PC-3 (cell line): ENCODE data around the gene PNMA8B. TPM values are rescaled to one million over a fixed set of nuclear protein-coding genes. Genes with fewer than 3 reads are reported as not detected.

ENCODE experiments used
- ATAC-seq: fragments of 200-7000 bp; cut with Tn5 transposase; 2 replicates; pipeline ENCODE4 v1.9.1; 2020; ENCODE audit warnings: mild to moderate bottlenecking, moderate library complexity
- BruUV-seq: library from RNA; stranded (reverse); fragments of 400-500 nt; replicated peaks from 2 replicates; lab custom pipeline; 2021; lab: Mats Ljungman, UMichigan
- CTCF ChIA-PET: fragments of 300-600 bp; sonication (Branson Sonifier 250); formaldehyde crosslinking; loops from one replicate; lab custom pipeline; 2022; ENCODE audit warnings: antibody characterized with exemption; lab: Charles Lee
- POLR2A ChIA-PET: fragments of 300-600 bp; sonication (Branson Sonifier 250); formaldehyde crosslinking; loops from one replicate; lab custom pipeline; 2022; ENCODE audit warnings: antibody characterized with exemption; ENCODE audit not compliant: unreplicated experiment; lab: Charles Lee
- DNase-seq: peaks from one replicate; pipeline ENCODE4 v3.0.0-alpha.2; 2015
- H2AFZ ChIP-seq: fragments of 300-600 bp; sonication (generic); 2 replicates; pipeline ENCODE4 v1.6.0; 2016; ENCODE audit warnings: antibody characterized with exemption, low read length
- H3F3A ChIP-seq: fragments of 300-600 bp; sonication (generic); one replicate; pipeline ENCODE4 v1.6.0; 2017; ENCODE audit warnings: antibody characterized with exemption, low read length, control low read depth, mild to moderate bottlenecking; ENCODE audit not compliant: unreplicated experiment
- H3K27ac ChIP-seq: fragments of 300-600 bp; sonication (generic); 2 replicates; pipeline ENCODE4 v1.5.1; 2016; ENCODE audit warnings: mild to moderate bottlenecking, low read length
- H3K27me3 ChIP-seq: fragments of 300-600 bp; sonication (generic); 2 replicates; pipeline ENCODE4 v1.6.1; 2016; ENCODE audit warnings: low read length, mixed read lengths
- H3K36me3 ChIP-seq: fragments of 300-600 bp; sonication (generic); 2 replicates; pipeline ENCODE4 v1.6.1; 2016; ENCODE audit warnings: low read depth, mixed run types, low read length, mixed read lengths
- H3K4me1 ChIP-seq: fragments of 300-600 bp; sonication (generic); 2 replicates; pipeline ENCODE4 v1.5.1; 2016; ENCODE audit warnings: low read length; ENCODE audit not compliant: insufficient read depth
- H3K4me2 ChIP-seq: fragments of 300-600 bp; sonication (generic); 2 replicates; pipeline ENCODE4 v1.6.0; 2016; ENCODE audit warnings: low read length
- H3K4me3 ChIP-seq: fragments of 300-600 bp; sonication (generic); 2 replicates; pipeline ENCODE4 v1.5.1; 2016; ENCODE audit warnings: mild to moderate bottlenecking, low read length, mixed read lengths
- H3K79me2 ChIP-seq: fragments of 300-600 bp; sonication (generic); 2 replicates; pipeline ENCODE4 v1.6.1; 2017; ENCODE audit warnings: low read length, mixed read lengths
- H3K9ac ChIP-seq: fragments of 300-600 bp; sonication (generic); 2 replicates; pipeline ENCODE4 v1.6.0; 2016; ENCODE audit warnings: mild to moderate bottlenecking, low read length
- H3K9me2 ChIP-seq: fragments of 300-600 bp; sonication (generic); replicated peaks from 2 replicates; pipeline ENCODE4 v1.6.1; 2016; ENCODE audit warnings: mixed run types, low read length, mixed read lengths
- H3K9me3 ChIP-seq: fragments of 300-600 bp; sonication (generic); 2 replicates; pipeline ENCODE4 v1.6.1; 2016; ENCODE audit warnings: low read length, mixed read lengths
- H4K20me1 ChIP-seq: fragments of 300-600 bp; sonication (generic); 2 replicates; pipeline ENCODE4 v1.6.1; 2016; ENCODE audit warnings: low read length, mixed read lengths
- EZH2 ChIP-seq: fragments of 300-600 bp; sonication (generic); IDR thresholded peaks from one replicate; pipeline ENCODE4 v1.6.1; 2017; ENCODE audit warnings: antibody characterized with exemption, mild to moderate bottlenecking, low read length; ENCODE audit not compliant: unreplicated experiment
- EZH2phosphoT487 ChIP-seq: fragments of 300-600 bp; sonication (generic); IDR thresholded peaks from 2 replicates; pipeline ENCODE4 v1.6.1; 2018; ENCODE audit warnings: mild to moderate bottlenecking, antibody characterized with exemption, low read length, borderline replicate concordance
- intact Hi-C: fragments of 100-400 bp; cut with micrococcal nuclease; formaldehyde crosslinking; loops from 2 replicates; pipeline ENCODE4 v1.9.0; 2023
- total RNA-seq: library from RNA; depleted of rRNA; stranded (reverse); fragments of >200 nt; gene quantifications from 2 replicates; pipeline ENCODE4 v1.2.3, GENCODE V29; 2014
- TF ChIP-seq, protein P1 (sequence below): fragments of 300-600 bp; sonication (generic); conservative IDR thresholded peaks from 2 replicates; pipeline ENCODE4 v1.5.1; 2017; ENCODE audit warnings: antibody characterized with exemption, low read depth, mild to moderate bottlenecking, low read length

Gene PNMA8B
- total RNA-seq, 1 experiment from 2014 or later: not detected

DNA sequence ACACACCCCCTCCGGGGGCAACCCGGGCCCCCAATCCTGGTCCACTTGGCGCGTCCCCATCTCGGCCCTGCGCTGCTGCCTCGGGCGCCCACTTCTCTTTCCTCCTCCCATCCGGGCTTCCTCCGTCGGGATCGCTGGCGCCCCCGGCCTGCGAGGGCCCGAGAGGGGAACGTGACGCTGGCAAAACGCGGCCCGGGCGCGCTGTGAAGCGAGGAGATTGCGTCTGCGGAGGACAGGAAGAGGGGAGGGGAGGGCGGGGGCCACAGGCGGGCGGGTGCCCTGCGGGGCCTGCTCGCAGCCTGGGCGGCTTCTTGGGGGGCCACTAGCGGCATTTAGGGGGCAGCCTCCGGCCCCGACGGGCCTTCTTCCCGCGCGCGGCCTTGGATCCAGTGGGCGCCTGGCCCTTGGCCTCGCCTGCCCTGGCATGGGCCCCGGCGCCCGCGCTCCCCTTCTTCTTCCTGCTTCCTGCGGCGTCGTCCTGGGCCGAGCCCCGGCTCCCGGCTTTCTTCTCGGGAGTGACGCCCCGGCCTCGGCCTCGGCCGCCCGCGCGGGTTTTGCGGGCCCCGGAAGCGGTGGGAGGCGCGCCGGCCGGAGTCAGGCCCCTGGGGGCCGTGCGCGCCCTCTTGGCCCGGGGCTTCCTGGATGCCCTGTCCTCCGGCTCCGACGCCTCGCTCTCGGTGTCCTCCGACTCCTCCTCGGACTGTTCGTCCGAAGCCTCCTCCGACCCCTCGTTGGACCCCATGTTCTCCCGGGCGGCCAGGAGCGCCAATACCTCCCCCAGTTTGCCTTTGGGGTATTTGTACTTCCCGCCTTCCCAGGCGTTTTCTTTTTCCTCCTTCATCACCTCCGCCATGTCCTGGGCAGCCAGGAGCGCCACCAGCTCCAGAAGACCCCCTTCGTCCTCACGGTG lies 2.2 kb downstream of the PNMA8B start:
- no peaks in the 10 kb centered on the region for H3K4me1 ChIP-seq
- H3K27ac ChIP-seq: no peak overlapping the region
- BruUV-seq: no TSS peak
- no peak overlapping the region for H3K9ac ChIP-seq
- ATAC-seq: no peak
- no peaks in the 10 kb centered on the region for H3K79me2 ChIP-seq
- no peaks in the 10 kb centered on the region for H3K9me3 ChIP-seq
- H3F3A ChIP-seq: no peaks in the 10 kb centered on the region
- intact Hi-C loops: no loop called here
- POLR2A ChIA-PET: no interaction called here
- no peaks in the 10 kb centered on the region for H3K36me3 ChIP-seq
- no peak overlapping the region for H2AFZ ChIP-seq
- no peaks in the 10 kb centered on the region for H4K20me1 ChIP-seq
- H3K4me3 ChIP-seq: no peak overlapping the region
- CTCF ChIA-PET: no interaction called here
- H3K27me3 ChIP-seq: no peaks in the 10 kb centered on the region
- no peaks in the 10 kb centered on the region for H3K9me2 ChIP-seq
- no peak for DNase-seq
- TF ChIP-seq EZH2phosphoT487 (no peak), EZH2 (no peak)
- TF ChIP-seq, protein P1, sequence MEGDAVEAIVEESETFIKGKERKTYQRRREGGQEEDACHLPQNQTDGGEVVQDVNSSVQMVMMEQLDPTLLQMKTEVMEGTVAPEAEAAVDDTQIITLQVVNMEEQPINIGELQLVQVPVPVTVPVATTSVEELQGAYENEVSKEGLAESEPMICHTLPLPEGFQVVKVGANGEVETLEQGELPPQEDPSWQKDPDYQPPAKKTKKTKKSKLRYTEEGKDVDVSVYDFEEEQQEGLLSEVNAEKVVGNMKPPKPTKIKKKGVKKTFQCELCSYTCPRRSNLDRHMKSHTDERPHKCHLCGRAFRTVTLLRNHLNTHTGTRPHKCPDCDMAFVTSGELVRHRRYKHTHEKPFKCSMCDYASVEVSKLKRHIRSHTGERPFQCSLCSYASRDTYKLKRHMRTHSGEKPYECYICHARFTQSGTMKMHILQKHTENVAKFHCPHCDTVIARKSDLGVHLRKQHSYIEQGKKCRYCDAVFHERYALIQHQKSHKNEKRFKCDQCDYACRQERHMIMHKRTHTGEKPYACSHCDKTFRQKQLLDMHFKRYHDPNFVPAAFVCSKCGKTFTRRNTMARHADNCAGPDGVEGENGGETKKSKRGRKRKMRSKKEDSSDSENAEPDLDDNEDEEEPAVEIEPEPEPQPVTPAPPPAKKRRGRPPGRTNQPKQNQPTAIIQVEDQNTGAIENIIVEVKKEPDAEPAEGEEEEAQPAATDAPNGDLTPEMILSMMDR: no peak
- H3K4me2 ChIP-seq: no peak overlapping the region

DNA sequence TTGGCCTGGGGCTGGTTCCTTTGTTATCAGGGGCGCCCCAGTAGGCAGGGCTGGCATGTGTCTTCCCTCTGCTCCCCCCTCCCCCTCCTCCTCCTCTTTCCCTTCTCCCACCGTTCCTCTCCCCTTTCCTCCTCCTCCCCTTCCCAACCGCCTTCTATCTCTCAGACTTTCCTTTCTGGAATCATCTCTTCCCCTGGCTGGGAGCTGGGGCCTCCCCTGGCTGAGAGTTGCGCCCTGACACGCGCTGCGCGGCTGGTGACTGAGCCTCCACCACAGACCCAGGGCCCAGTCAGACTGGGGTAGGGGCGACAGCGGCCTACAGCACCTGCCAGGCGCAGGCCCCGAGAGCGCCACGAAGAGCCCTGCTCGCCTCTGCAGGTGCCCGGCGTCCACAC lies 2.8 kb downstream of the PNMA8B start:
- Histone ChIP-seq H3K9ac (no peak overlapping the region), H3K27ac (no peak overlapping the region), H3K4me3 (no peak overlapping the region), H3K4me1 (no peaks in the 10 kb centered on the region), H3F3A (no peaks in the 10 kb centered on the region), H3K27me3 (no peaks in the 10 kb centered on the region), H3K9me2 (no peaks in the 10 kb centered on the region), H4K20me1 (no peaks in the 10 kb centered on the region), H2AFZ (no peak overlapping the region), H3K79me2 (no peaks in the 10 kb centered on the region), H3K36me3 (no peaks in the 10 kb centered on the region), H3K9me3 (no peaks in the 10 kb centered on the region), H3K4me2 (no peak overlapping the region)
- CTCF ChIA-PET: no interaction called here
- BruUV-seq: no TSS peak
- intact Hi-C loops: no loop called here
- ATAC-seq: no peak
- TF ChIP-seq, protein P1: no peak
- TF ChIP-seq EZH2 (no peak), EZH2phosphoT487 (no peak)
- POLR2A ChIA-PET: no interaction called here
- no peak for DNase-seq
